WI38 (cell line): ENCODE results near the gene ZNF639.

Experiments
- H3K4me3 ChIP-seq: 2 replicates; pipeline ENCODE4 v1.5.1; 2011; ENCODE audit warnings: low read depth, mild to moderate bottlenecking, control low read depth, low read length
- CTCF ChIP-seq: IDR thresholded peaks from 2 replicates; pipeline ENCODE4 v1.5.1; 2012; ENCODE audit warnings: low read depth, mild to moderate bottlenecking, control low read depth, low read length

Gene ZNF639

GRCh38 chr3:179375091-179375999 is 52.5 kb downstream of the ZNF639 start:
- H3K4me3 ChIP-seq, result no peak overlapping the region
- no peak for TF ChIP-seq CTCF

GRCh38 chr3:179376474-179376873 is 53.6 kb downstream of the ZNF639 start:
- no peak overlapping the region for H3K4me3 ChIP-seq
- TF ChIP-seq CTCF, result no peak
